Activated CD4-positive, CD25-positive, alpha-beta regulatory T cell treated with anti-CD3 and anti-CD28 coated beads, Interleukin-2, amount 50 U/mL, for 24 hours (primary cell): Measurements from ENCODE around the gene IGSF9B.

Source experiments
- ATAC-seq, 2 donors: fragments of 150-1000 bp; cut with Tn5 transposase; one replicate each; pipeline ENCODE4 v1.10.0; 2021; ENCODE audit warnings: mild to moderate bottlenecking in 1 of 2, moderate library complexity in 1 of 2

The IGSF9B gene

DNA sequence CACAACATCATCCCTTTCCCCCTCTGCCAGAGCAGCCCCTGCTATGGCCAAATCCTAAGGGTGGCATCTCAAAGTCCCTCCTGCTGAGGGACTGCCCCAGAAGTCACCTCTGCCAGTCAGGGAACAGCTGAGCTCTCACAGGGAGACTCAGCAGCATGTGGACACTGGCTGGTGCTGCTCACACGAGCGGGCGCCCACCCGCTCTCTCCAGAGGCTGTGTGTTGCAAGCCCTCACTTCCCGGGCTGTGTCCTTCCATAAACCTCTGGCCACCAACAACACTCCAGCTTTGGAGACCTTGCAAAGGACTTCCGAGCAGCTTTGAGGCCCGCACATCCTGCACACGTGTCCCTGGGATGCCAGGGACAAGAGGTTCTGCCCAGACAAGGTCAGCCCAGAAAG lies 2.8 kb downstream of the IGSF9B start:
- ATAC-seq: no peak

- no peak for ATAC-seq
These were observed 3.2 kb downstream of the IGSF9B start for GRCh38 chr11:133953547-133953946.

DNA sequence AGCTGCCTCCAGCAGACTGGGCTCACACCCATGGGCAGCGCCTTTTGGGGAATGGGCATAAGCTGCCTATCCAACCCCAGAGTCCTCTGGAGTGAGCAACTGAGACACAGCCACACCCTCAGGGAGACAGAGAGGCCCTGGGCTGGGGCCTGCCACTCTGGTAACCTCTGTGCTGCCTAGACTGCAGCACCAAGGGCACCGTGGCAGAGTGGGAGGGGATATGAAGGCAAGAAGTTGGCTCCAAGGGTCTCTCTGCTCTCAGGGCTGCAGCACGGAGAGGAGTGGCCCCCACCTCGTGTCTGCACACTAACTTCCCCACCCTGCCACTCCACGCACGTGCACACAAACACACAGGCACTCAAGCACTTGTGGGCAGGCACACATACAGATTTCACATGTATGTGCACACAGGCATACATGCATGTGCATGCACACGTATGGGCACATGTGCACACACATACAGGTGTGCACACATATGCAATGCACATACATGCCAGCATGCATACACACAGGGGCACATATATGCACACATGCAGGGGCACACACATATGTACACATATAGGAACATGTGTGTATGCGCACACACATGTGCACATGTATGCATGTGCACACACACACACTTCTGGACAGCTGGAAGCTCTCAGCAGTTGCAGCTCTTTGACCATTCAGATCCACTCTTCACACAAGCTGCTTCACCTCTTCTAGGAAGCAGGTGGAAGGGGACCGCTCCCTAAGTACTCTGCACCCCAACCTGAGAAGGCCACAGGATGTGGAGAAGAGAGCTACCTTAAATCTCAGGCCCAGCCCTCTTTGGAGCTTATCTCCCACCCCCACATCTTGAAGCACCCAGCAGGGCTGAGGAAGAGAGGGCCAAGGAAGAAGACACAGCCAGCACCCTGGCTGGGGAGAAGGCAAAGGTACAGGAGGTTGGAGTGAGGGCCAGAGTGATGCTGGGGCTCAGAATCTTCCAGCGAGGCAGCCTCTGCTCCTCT lies 4.3 kb downstream of the IGSF9B start:
- no peak for ATAC-seq

DNA sequence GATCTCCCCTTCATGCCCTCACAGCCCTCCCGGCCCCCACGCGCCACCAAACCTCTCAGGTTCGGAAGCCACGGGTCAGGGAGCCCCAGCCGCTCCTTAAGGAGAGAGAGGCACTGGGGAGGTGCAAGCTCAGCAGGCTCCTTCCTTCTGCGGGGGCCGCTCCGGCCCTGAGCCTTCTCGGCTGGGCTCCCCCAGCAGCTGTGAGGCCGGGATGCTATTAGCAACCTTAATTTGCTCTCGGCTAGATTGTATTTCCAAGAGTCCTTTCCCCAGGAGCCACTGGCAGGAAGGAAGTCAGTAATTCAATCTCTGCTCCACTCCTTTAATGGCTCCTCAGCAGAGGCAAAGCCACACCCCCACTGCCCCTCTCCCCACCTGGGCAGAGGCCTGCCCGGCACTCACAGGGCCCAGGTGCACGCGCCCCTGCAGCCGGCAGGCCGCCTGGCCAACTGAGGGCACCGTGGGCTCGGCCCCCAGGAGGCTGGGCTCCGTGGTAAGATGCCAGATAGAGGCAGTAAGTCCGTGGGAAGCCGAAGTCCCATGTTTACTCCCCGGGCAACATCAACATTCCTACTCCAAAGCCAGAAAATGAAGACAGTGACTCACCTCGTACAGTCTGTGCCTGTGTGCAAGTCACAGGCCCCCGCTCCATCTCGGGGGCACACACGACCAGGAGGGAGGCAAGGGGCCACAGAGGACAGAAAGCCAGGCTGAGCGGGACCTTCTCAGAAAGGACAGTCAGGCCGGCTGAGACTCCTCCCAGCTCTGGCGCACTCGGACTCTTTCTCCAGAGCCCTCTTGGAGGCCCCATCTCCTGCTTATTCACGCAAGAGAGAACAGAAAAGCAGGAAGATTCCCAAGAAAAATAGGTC lies 5.2 kb downstream of the IGSF9B start:
- ATAC-seq: no peak

DNA sequence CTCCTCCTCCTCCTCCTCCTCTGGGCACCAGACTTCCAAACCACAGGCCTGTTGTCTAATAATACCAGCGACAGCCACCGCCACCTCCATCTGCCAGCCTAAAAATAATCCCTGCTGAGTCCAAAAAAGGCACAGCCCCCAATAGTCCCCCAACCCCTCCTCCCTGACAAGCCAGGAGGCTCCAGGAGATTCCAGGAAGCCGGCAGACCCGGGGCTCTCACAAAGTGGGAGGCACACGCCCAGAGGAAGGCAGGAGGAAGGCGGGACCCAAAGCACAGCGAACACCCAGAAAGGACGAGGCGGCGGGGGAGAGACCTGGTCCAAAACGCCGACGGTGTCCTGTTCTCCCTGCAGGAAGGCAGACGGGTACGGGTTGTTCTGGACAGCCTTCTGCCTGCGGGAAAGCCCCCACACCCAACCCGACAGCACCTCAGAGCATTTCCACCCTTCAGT lies 5.9 kb downstream of the IGSF9B start:
- ATAC-seq: no peak

DNA sequence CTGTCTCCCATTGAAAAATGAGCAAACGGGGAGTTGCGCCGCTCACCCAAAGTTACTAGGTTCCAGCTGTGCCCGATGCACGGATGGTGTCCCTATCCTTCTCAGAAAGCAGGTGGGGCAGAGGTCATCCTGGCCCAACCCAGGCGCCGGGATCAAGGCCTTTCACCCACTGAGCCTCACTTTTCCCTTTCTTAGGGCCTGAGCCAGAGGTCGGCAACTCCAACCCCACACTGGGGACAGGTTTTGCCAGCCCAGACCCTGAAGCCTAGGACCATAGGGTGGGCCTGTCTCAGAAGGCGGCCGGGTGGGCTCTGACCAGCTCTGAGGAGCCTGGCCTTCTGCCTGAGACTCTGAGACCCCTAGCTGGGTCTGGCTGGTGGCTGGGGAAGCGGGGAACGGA lies 6.3 kb downstream of the IGSF9B start:
- ATAC-seq: no peak

DNA sequence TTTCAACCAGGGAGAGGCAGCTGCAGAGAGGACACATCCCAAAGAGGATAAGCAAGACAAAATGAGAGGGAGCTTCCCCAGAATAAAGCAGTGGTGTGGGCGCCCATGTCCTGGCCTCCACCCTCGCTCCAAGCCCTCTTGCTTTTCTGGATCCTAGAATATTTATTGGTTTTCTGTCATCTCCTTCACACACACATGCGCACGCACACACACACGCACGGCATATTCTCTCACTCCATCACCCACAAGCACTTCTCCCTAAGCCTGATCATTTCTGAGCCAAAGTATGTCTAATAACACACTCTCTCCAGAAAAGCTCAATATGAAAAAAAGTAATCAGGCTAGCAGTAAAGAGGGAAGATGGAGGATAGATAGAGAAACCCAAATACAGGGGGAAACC lies 7.6 kb downstream of the IGSF9B start:
- no peak for ATAC-seq

DNA sequence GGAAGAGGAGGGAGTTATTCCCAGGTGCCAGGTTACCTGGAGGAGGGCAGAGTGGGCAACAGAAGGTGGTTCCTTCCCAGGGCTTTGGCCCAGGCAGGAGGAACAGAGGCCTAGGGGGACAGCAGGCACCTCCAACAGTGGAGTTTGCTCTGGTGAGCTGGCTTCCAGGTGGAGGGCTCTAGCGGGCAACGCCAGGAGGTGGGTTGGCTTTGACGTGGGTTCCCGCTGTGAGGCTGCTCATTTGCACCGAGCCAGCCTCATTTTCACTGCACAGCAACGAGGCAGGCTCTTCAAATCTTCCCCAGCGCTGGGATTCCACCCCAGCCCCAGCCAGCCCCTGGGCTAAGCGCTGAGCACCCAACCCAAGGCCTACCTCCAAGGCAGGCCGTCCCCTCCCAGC lies 8.1 kb downstream of the IGSF9B start:
- ATAC-seq: no peak

GRCh38 chr11:133947321-133947756 lies 9.4 kb downstream of the IGSF9B start:
- ATAC-seq: peak; percentile 30 to 34

GRCh38 chr11:133946541-133947318 lies 10.0 kb downstream of the IGSF9B start:
- ATAC-seq: no peak

DNA sequence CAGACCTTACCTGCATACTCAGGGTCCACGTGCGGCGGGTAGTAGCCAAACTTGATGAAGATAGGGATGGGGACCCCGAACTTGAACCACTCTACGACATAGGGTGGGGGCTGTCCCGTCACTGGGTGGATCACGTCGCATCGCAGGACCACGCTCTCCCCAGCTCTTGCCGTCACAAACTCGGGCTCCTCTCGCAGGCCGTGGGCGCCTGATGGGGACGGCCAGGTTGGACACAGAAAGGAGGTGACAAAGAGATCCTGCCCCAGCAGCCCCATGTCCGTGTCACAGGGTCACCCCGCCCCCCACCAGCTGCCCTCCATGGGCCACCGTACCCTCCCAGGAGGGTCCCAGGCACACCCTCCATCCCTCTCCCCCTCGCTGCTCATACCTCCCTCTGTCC lies 10.7 kb downstream of the IGSF9B start:
- ATAC-seq: no peak

GRCh38 chr11:133945087-133945974 lies 11.4 kb downstream of the IGSF9B start:
- ATAC-seq: peak; percentile 85 to 87

DNA sequence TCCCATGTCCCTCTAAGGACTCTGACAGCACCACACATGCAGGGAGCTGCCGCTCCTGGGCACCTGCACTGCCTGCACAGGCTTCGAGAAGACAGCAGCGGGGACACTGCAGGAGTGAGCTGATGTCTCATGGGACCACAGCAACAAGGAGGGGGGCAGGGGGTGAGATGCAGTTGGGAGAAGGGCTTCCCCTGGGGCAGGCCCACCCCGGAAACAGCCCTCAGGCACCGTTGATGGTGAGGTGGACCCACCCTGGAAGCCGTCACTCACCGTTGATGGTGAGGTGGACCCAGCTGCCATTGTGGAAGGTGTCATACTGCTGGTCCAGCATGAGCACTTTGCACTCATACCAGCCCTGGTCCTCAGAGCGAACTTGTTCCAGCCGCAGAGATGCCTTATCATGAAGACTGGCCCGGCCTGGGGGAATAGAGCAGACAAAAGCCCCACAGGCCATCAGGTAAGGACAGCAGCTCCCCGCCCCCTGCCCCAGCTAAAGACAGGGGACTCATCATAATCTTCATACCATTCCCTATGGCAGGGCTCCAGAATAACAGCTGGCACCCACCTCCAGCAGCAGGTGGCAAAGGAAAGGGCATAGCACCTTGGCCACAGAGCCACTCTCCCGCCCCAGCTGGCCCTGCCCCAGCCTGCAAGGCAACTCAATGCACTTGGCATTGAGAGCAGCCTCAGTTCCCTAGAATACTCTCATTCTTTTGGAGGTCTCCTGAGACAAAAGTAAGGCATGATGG lies 12.6 kb downstream of the IGSF9B start:
- ATAC-seq: no peak

DNA sequence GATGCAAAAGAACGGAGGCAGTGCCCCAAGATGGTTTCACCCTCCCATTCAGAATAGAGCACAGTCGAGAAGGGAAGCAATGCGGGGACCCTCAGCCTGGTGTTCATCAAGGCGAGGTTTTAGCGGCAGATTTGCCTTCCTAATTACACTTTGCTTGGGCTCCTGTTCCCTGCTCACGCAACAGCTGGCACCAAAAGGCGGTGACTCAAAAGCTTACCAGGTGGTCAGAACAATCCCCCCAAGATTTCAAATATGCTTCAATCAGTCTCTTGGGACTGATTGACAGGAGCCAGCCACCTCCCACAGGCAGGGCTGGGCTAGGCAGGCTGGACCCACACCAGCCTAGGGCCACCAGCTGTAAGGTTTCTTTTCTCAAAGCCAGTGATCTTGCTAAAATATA lies 14.2 kb downstream of the IGSF9B start:
- ATAC-seq: no peak

DNA sequence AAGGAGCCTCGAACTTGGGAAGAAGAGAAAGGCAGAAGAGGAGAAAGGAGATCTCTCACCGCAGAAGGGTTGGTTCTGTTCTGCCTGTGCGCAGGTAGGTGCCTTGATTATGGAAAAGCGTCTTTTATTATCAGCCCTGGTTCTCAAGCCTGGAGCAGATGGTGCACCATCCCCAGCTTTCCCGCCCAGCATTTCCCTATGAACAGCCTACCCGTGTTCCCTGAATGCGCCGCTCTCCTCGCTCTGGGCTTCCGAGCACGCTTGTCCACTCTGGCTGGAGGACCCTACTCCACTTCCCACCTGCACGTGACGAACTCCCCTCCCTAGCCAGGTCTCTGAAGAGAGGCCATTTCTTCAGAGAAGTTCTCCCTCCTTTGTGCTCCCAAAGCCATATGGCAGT lies 15.2 kb downstream of the IGSF9B start:
- no peak for ATAC-seq

DNA sequence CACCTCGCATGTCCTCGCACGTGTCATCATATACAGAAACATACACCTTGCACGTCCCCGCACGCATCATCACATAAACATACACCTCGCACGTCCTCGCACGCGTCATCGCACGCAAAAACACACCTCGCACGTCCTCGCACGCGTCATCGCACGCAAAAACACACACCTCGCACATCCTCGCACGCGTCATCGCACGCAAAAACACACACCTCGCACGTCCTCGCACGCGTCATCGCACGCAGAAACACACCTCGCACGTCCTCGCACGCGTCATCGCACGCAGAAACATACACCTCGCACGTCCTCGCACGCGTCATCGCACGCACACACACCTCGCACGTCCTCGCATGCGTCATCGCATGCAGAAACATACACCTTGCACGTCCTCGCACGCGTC lies 16.7 kb downstream of the IGSF9B start:
- ATAC-seq: no peak

- ATAC-seq: no peak
These were observed 17.2 kb downstream of the IGSF9B start for GRCh38 chr11:133939558-133939957.

DNA sequence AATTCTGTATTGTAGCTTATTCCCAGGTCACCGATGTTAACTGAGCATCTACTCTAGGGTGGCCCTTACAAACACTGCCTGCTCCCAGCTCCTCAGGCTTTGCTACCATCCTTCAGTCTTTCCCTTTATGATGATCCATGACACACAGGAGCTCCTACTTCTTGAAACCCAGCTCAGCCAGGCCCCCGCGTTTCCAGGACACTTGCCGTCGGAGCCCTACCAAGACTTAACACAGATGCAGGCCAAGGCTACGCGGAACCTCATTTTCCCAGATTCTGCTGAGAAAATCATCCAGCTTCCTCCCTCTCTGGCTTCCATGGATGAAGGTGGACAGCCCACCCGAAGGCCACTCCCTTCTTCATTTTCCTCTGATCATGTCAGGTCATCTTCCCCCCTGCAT lies 18.6 kb downstream of the IGSF9B start:
- ATAC-seq: no peak

- no peak for ATAC-seq
These were observed 19.3 kb downstream of the IGSF9B start for GRCh38 chr11:133937468-133937867.

DNA sequence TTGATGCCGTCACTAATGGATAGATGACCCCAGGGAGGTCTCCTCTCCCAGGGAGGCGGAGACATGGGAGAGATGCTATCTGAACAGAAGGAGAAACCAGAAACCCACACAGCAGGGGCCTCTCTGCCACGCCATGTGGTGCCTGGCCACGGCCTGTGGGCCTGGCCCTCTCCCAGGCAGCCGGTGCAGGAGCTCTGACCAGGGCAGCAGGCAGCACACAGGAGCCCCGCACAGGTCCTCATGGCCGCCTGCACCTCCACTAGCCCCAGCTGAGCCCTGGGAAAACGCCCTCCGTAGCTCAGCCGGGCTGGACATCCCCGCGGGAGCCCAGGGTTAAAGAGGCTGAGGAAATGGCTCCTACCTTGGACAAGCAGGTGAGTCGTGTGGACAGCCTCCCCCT lies 19.8 kb downstream of the IGSF9B start:
- no peak for ATAC-seq

- ATAC-seq: no peak
These were observed 20.2 kb downstream of the IGSF9B start for GRCh38 chr11:133936592-133936991.
